Measurements from ENCODE around the gene PPIL3. TPM values are rescaled to one million over a fixed set of nuclear protein-coding genes. Genes with fewer than 3 reads are reported as not detected.
A peak's percentile ranks its signal among the peaks of the same experiment; 100 is the strongest.

Gene PPIL3
- total RNA-seq, 1 donor from 2014 or later = 26.8 TPM

DNA sequence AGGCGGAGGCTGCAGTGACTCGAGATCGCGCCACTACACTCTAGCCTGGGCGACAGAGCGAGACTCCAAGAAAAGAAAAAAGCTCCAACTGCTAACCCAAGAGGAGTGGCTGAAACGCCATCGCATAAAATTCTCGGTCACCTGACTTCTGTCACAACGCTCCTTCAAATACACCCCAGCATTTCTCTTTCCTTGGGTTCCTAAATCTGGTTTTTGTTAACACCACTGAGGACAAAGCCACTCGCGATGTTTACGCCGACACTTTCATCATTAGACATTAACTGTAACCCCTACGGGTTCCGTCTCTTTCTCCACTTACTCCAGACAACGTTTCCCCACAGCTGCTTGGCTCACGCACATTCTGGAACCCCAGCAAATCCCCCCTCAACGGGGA is 25.1 kb downstream of the PPIL3 start:
- TF ChIP-seq, protein P1, sequence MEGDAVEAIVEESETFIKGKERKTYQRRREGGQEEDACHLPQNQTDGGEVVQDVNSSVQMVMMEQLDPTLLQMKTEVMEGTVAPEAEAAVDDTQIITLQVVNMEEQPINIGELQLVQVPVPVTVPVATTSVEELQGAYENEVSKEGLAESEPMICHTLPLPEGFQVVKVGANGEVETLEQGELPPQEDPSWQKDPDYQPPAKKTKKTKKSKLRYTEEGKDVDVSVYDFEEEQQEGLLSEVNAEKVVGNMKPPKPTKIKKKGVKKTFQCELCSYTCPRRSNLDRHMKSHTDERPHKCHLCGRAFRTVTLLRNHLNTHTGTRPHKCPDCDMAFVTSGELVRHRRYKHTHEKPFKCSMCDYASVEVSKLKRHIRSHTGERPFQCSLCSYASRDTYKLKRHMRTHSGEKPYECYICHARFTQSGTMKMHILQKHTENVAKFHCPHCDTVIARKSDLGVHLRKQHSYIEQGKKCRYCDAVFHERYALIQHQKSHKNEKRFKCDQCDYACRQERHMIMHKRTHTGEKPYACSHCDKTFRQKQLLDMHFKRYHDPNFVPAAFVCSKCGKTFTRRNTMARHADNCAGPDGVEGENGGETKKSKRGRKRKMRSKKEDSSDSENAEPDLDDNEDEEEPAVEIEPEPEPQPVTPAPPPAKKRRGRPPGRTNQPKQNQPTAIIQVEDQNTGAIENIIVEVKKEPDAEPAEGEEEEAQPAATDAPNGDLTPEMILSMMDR (IDR thresholded peaks at IDR 0.05; ENCODE audit: insufficient read depth, low read length, poor library complexity, severe bottlenecking) = no peak
- no peak for DNase-seq (ENCODE audit: low read depth)
- Histone ChIP-seq H3K36me3 (ENCODE audit: control insufficient read depth, insufficient read depth, low read length) (no peaks in the 10 kb centered on the region), H3K27me3 (ENCODE audit: control insufficient read depth, insufficient read depth, low read length) (no peaks in the 10 kb centered on the region), H3K4me3 (ENCODE audit: low read depth, low read length) (peak overlapping the region; percentile 99)

DNA sequence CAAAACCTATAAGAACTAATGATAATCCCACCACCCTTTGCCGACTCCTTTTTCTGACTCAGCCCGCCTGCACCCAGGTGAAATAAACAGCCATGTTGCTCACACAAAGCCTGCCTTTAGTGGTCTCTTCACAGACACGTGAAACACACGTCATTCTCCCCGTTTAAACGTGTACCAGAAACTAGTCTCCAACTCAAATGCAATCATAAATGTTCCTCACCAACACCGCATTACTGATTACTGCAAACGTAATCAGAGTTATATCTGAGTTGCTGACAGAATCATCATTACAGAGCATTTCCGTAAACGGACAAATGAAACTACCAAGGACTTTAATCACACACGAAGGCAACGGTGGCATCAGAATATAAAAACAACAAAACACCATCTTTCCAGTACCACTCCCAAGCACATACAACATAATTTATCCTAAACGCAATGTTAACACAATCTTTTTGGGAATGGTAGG is 26.3 kb downstream of the PPIL3 start:
- TF ChIP-seq, protein P1 (IDR thresholded peaks at IDR 0.05; ENCODE audit: insufficient read depth, low read length, poor library complexity, severe bottlenecking) = no peak
- DNase-seq (ENCODE audit: low read depth) = peak; percentile 39

DNA sequence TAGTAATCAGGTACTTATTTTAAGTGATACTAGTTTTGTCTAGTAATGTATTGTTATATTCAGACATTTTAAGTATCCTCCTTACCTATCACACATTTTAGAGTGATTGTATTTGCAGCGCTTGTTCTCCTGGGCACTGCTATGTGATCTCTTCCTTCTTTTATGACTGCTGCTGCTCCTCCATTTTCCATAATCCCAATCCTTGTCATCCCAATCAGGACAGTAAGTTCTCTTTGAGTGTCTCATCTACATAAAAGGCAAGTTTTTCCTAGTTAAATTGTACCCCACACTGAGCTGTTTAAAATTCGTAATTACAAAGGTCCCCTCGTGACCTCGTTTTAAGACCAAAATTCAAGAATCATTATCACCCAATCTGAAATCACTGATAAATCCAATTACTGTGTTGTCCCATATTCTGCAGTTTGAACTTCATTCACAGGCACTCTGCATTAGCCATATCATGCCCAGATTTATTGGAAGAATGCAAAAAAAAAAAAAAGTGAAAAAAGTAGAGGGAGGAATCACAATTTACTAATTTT is 27.2 kb downstream of the PPIL3 start:
- TF ChIP-seq, protein P1 (IDR thresholded peaks at IDR 0.05; ENCODE audit: insufficient read depth, low read length, poor library complexity, severe bottlenecking) = no peak

More for the DNA sequence above, 26.3 kb downstream of the PPIL3 start:
- H3K36me3 ChIP-seq (ENCODE audit: control insufficient read depth, insufficient read depth, low read length) = no peaks in the 10 kb centered on the region
- H3K27me3 ChIP-seq (ENCODE audit: control insufficient read depth, insufficient read depth, low read length) = no peaks in the 10 kb centered on the region
- peak overlapping the region; percentile 99 for H3K4me3 ChIP-seq (ENCODE audit: low read depth, low read length)

DNA sequence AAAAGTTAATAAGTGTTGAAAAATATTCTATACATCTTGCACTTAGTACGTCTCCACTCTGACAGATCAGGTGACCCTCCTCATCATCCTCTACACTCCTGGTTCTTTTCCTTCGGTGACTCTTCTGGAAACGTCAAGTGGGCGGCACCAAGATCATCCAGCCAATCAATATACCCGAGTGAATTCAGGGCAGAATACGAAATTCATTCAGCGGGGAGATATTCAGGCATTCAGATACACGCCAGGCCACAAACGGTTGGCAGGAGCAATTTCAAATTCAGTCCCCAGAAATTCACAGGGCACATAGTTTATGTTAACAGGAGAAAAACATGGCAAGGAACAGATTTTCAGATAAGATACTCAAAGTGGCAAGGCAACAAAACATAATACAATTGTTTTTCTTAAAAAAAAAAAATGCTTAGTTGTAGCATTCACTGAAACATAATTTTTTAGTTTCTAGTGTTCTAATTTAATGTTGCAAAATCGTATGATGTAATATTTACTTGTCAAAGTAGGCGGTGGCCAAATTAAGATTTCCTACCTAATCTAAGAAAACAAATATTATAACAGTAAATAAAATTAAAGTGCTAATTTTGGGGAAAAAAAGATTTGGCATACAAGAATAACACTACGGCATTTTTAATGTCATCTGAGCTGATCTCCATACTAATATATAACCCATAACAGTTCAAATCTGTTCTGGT is 28.6 kb downstream of the PPIL3 start:
- TF ChIP-seq, protein P1 (IDR thresholded peaks at IDR 0.05; ENCODE audit: insufficient read depth, low read length, poor library complexity, severe bottlenecking) = no peak
- no peak for DNase-seq (ENCODE audit: low read depth)
- H3K36me3 ChIP-seq (ENCODE audit: control insufficient read depth, insufficient read depth, low read length) = no peaks in the 10 kb centered on the region

More for the DNA sequence above, 27.2 kb downstream of the PPIL3 start:
- Histone ChIP-seq H3K4me3 (ENCODE audit: low read depth, low read length) (peak overlapping the region; percentile 99), H3K36me3 (ENCODE audit: control insufficient read depth, insufficient read depth, low read length) (no peaks in the 10 kb centered on the region), H3K27me3 (ENCODE audit: control insufficient read depth, insufficient read depth, low read length) (no peaks in the 10 kb centered on the region)
- no peak for DNase-seq (ENCODE audit: low read depth)

DNA sequence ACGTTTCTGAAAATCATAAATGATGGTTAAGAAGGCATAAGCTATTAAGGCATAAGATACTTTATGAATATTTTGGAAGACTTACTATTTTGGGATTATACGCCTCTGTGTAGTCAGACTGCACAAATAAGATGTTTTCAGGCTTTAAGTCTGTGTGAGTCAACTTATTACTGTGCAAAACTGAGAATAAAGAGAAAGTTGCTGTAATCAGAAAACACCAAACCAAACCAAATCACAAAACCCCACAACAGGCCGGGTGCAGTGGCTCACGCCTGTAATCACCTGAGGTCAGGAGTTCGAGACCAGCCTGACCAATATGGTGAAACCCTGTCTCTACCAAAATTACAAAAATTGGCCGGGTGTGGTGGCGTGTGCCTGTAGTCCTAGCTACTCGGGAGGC is 32.1 kb downstream of the PPIL3 start:
- Histone ChIP-seq H3K4me3 (ENCODE audit: low read depth, low read length) (no peak overlapping the region), H3K36me3 (ENCODE audit: control insufficient read depth, insufficient read depth, low read length) (peaks cover 3% of the 10 kb centered on the region), H3K27me3 (ENCODE audit: control insufficient read depth, insufficient read depth, low read length) (no peaks in the 10 kb centered on the region)
- DNase-seq (ENCODE audit: low read depth) = no peak
- TF ChIP-seq, protein P1 (IDR thresholded peaks at IDR 0.05; ENCODE audit: insufficient read depth, low read length, poor library complexity, severe bottlenecking) = no peak

More for the DNA sequence above, 28.6 kb downstream of the PPIL3 start:
- Histone ChIP-seq H3K27me3 (ENCODE audit: control insufficient read depth, insufficient read depth, low read length) (no peaks in the 10 kb centered on the region), H3K4me3 (ENCODE audit: low read depth, low read length) (no peak overlapping the region)

Measured in kidney epithelial cell (primary cell).